K562 (cell line): ENCODE measurements around the gene ETAA1. TPM values are rescaled to one million over a fixed set of nuclear protein-coding genes. Genes with fewer than 3 reads are reported as not detected.

Source experiments
- ATAC-seq: fragments of 200-7000 bp; cut with Tn5 transposase; 3 replicates; pipeline ENCODE4 v1.9.1; 2020; ENCODE audit warnings: moderate library complexity
- BruUV-seq: library from RNA; stranded (reverse); fragments of 400-500 nt; replicated peaks from 2 replicates; lab custom pipeline; 2021; lab: Mats Ljungman, UMichigan
- CTCF ChIA-PET: fragments of 300-600 bp; formaldehyde crosslinking; extraction: SDS; loops from one replicate; lab custom pipeline; 2021; ENCODE audit warnings: low intra/inter-chr PET ratio; lab: Yijun Ruan, JAX
- POLR2A ChIA-PET: fragments of 300-600, 350-650 bp; sonication (Branson Sonifier 250); formaldehyde crosslinking; extraction: SDS; loops from one replicate; lab custom pipeline; 2021; ENCODE audit warnings: antibody characterized with exemption, inconsistent platforms; lab: Yijun Ruan, JAX
- DNase-seq, 4 experiments: peaks; one replicate each; pipeline versions ENCODE4 v3.0.0 to v3.0.0-alpha.2; 2011 to 2018; ENCODE audit warnings: low spot score in 3 of 4, mixed read lengths in 3 of 4; ENCODE audit errors: extremely low read depth in 1 of 4
- FAIRE-seq: peaks from 2 replicates; lab custom pipeline; 2011; peaks lifted over from hg19 to GRCh38; lab: Jason Lieb, UNC
- H2AFZ ChIP-seq: 2 replicates; pipeline ENCODE4 v1.6.0; 2011; ENCODE audit warnings: low read depth, low read length, control low read depth, inconsistent platforms
- H3K27ac ChIP-seq: fragments of 200-600 bp; 3 replicates; pipeline ENCODE4 v1.8.0; 2011; ENCODE audit warnings: low read depth, mild to moderate bottlenecking, control low read depth, inconsistent platforms, low read length, moderate library complexity, mixed read lengths; ENCODE audit errors: extremely low read depth
- H3K27me3 ChIP-seq, 2 experiments: fragments of 300-600 bp in 1 of 2; 2 replicates in 1 of 2; 3 replicates in 1 of 2; pipeline versions ENCODE4 v1.6.0 to v1.8.0; 2011; ENCODE audit warnings: inconsistent platforms in 2 of 2, low read length in 2 of 2, mild to moderate bottlenecking in 1 of 2, mixed read lengths in 1 of 2, moderate library complexity in 1 of 2; ENCODE audit not compliant: control insufficient read depth in 2 of 2, insufficient read depth in 2 of 2
- H3K36me3 ChIP-seq: fragments of 300-600 bp; 3 replicates; pipeline ENCODE4 v1.8.0; 2011; ENCODE audit warnings: mild to moderate bottlenecking, low read length, inconsistent platforms; ENCODE audit not compliant: control insufficient read depth, insufficient read depth
- H3K4me1 ChIP-seq, 2 experiments: fragments of 200-600 bp in 1 of 2; replicated peaks in 1 of 2; 2 replicates in 1 of 2; 3 replicates in 1 of 2; pipeline versions ENCODE4 v1.5.1 to v1.8.0; 2011; ENCODE audit warnings: inconsistent platforms in 2 of 2, low read length in 2 of 2, mild to moderate bottlenecking in 1 of 2, mixed read lengths in 1 of 2, moderate library complexity in 1 of 2; ENCODE audit not compliant: control insufficient read depth in 2 of 2, insufficient read depth in 2 of 2
- H3K4me2 ChIP-seq: 2 replicates; pipeline ENCODE4 v1.6.1; 2011; ENCODE audit warnings: low read length, control low read depth, inconsistent platforms, mixed read lengths; ENCODE audit not compliant: insufficient read depth
- H3K4me3 ChIP-seq: fragments of 200-600 bp; sonication (generic), shearing (Covaris generic); 2 replicates; pipeline ENCODE4 v1.5.1; 2016; ENCODE audit warnings: control low read depth, inconsistent platforms
- H3K79me2 ChIP-seq: fragments of 200-600 bp; 3 replicates; pipeline ENCODE4 v1.8.0; 2011; ENCODE audit warnings: low read length, inconsistent platforms; ENCODE audit not compliant: control insufficient read depth, insufficient read depth
- H3K9ac ChIP-seq, 2 experiments: 2 replicates each; pipeline versions ENCODE4 v1.6.0 to v1.6.1; 2011; ENCODE audit warnings: low read depth in 2 of 2, low read length in 2 of 2, control low read depth in 1 of 2, inconsistent platforms in 1 of 2, mild to moderate bottlenecking in 1 of 2, mixed read lengths in 1 of 2; ENCODE audit not compliant: insufficient read depth in 1 of 2
- H3K9me1 ChIP-seq: one replicate; pipeline ENCODE4 v1.6.0; 2011; ENCODE audit warnings: inconsistent platforms, mild to moderate bottlenecking, low read length, moderate library complexity; ENCODE audit not compliant: control insufficient read depth, insufficient read depth
- H3K9me3 ChIP-seq: replicated peaks from 2 replicates; pipeline ENCODE4 v1.5.1; 2011; ENCODE audit warnings: low read depth, low read length, inconsistent platforms; ENCODE audit not compliant: control insufficient read depth, insufficient read depth
- H4K20me1 ChIP-seq: replicated peaks from 2 replicates; pipeline ENCODE4 v1.6.1; 2011; ENCODE audit warnings: low read length, inconsistent platforms, mixed read lengths; ENCODE audit not compliant: control insufficient read depth, insufficient read depth
- KDM2B ChIP-seq: fragments of 250-450 bp; sonication (Bioruptor Pico); IDR thresholded peaks from 2 replicates; pipeline ENCODE4 v1.8.0; 2021; ENCODE audit warnings: mild to moderate bottlenecking, moderate library complexity
- SIN3A ChIP-seq, 2 experiments: fragments of 150-350 bp in 1 of 2; IDR thresholded peaks; 2 replicates each; pipeline ENCODE4 v1.6.1; 2011 to 2016; ENCODE audit warnings: borderline replicate concordance in 2 of 2, low read depth in 2 of 2, low read length in 2 of 2, mild to moderate bottlenecking in 2 of 2, moderate library complexity in 2 of 2; ENCODE audit not compliant: control insufficient read depth in 1 of 2
- TAF9B ChIP-seq: fragments of 450-650 bp; IDR thresholded peaks from 2 replicates; pipeline ENCODE4 v1.6.1; 2018; ENCODE audit warnings: mild to moderate bottlenecking; ENCODE audit not compliant: partially characterized antibody
- ZNF212 ChIP-seq: fragments of 450-650 bp; formaldehyde crosslinking; IDR thresholded peaks from 2 replicates; pipeline ENCODE4 v1.4.0; 2020; ENCODE audit warnings: mild to moderate bottlenecking
- WGBS: fragments of 100-300 bp; shearing (Covaris generic); methylation state at CpG from one replicate; pipeline ENCODE4 v1.1.6; 2016; ENCODE audit warnings: low coverage, mixed read lengths; ENCODE audit not compliant: insufficient coverage; ENCODE audit errors: missing lambda C conversion rate; 5-methylcytosine and 5-hydroxymethylcytosine counted together
- in situ Hi-C: fragments of 300-500 bp; cut with MboI; formaldehyde crosslinking; loops from 4 replicates; pipeline ENCODE4 v1.15.0; 2018; ENCODE audit warnings: inconsistent platforms, mixed read lengths
- intact Hi-C: fragments of 100-400 bp; cut with micrococcal nuclease; formaldehyde crosslinking; loops from 2 replicates; pipeline ENCODE4 v1.14.2; 2022
- polyA plus RNA-seq, 8 experiments: library from polyadenylated mRNA; depleted of rRNA in 4 of 8; stranded (reverse) in 5 of 8; unstranded in 3 of 8; fragments of >200 nt; fragmentation: Nextera tagmentation in 2 of 8; fragmentation: Illumina TruSeq in 1 of 8; extraction: Ambion mirVana in 2 of 8; extraction: Trizol in 1 of 8; gene quantifications; 2 replicates each; pipeline versions ENCODE4 v1.2.1 to v1.2.3, GENCODE V29; 2011 to 2014; ENCODE audit warnings: inconsistent platforms in 1 of 8, missing spikeins in 1 of 8
- total RNA-seq, 7 experiments: library from RNA; depleted of rRNA in 6 of 7; stranded (reverse); fragments of >200 nt in 6 of 7; fragmentation: Illumina TruSeq in 2 of 7; extraction: Trizol in 2 of 7; gene quantifications; 2 replicates each; pipeline versions ENCODE4 v1.2.1 to v1.2.3, GENCODE V29; 2011 to 2021; ENCODE audit warnings: low replicate concordance in 1 of 7
- TF ChIP-seq, protein P1 (sequence below): fragments of 250-450 bp; sonication (Bioruptor Pico); IDR thresholded peaks from 2 replicates; pipeline ENCODE4 v1.4.0; 2020; ENCODE audit warnings: mild to moderate bottlenecking, moderate library complexity

ETAA1 gene
- total and polyA plus RNA-seq, 9 of the 15 experiments (the other 6 are each of a cell fraction or from before 2014, with no cell fraction given), result 2.7 to 17.4 (median 10.5) TPM

GRCh38 chr2:67384123-67384822 is 12.9 kb upstream of the ETAA1 start:
- Histone ChIP-seq H3K4me1 (no peaks in the 10 kb centered on the region), H3K79me2 (no peaks in the 10 kb centered on the region), H3K4me2 (no peak overlapping the region), H3K9me3 (no peaks in the 10 kb centered on the region), H4K20me1 (no peaks in the 10 kb centered on the region), H3K27ac (no peak overlapping the region), H2AFZ (no peak overlapping the region), H3K4me3 (no peak overlapping the region), H3K9ac (no peak overlapping the region), H3K36me3 (no peaks in the 10 kb centered on the region)
- DNase-seq (no peak), FAIRE-seq (no peak), ATAC-seq (no peak)
- no TSS peak for BruUV-seq
- POLR2A ChIA-PET, result no interaction called here
- intact Hi-C loops (no loop called here), in situ Hi-C loops (no loop called here)
- 2% methylated on average over 3 of the region's 3 CpGs for WGBS
- TF ChIP-seq ZNF212 (CRISPR knock-in tag) (no peak), TAF9B (no peak), KDM2B (no peak), SIN3A (IDR thresholded peaks at IDR 0.05; ENCODE audit: borderline replicate concordance in 2 of 2, control insufficient read depth in 1 of 2, low read depth in 2 of 2, low read length in 2 of 2) (no peak)
- TF ChIP-seq, protein P1, sequence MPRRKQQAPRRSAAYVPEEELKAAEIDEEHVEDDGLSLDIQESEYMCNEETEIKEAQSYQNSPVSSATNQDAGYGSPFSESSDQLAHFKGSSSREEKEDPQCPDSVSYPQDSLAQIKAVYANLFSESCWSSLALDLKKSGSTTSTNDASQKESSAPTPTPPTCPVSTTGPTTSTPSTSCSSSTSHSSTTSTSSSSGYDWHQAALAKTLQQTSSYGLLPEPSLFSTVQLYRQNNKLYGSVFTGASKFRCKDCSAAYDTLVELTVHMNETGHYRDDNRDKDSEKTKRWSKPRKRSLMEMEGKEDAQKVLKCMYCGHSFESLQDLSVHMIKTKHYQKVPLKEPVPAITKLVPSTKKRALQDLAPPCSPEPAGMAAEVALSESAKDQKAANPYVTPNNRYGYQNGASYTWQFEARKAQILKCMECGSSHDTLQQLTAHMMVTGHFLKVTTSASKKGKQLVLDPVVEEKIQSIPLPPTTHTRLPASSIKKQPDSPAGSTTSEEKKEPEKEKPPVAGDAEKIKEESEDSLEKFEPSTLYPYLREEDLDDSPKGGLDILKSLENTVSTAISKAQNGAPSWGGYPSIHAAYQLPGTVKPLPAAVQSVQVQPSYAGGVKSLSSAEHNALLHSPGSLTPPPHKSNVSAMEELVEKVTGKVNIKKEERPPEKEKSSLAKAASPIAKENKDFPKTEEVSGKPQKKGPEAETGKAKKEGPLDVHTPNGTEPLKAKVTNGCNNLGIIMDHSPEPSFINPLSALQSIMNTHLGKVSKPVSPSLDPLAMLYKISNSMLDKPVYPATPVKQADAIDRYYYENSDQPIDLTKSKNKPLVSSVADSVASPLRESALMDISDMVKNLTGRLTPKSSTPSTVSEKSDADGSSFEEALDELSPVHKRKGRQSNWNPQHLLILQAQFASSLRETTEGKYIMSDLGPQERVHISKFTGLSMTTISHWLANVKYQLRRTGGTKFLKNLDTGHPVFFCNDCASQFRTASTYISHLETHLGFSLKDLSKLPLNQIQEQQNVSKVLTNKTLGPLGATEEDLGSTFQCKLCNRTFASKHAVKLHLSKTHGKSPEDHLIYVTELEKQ, result no peak
- TF ChIP-seq, all 486 proteins: peak for 0
- Histone ChIP-seq H3K9me1 (no peaks in the 10 kb centered on the region), H3K27me3 (no peaks in the 10 kb centered on the region)
- CTCF ChIA-PET, result interaction anchor here (0.7 kb wide), 1 partner anchor 1439 kb away, joined by 3 read pairs; no protein-coding TSS in a partner anchor
